Measurements from ENCODE around the gene AMELY.
"Not testable (repeated sequence)": the region's sequence is repeated elsewhere in the genome, so short reads cannot be mapped to it uniquely, and the experiment has no call there.

AMELY gene

DNA sequence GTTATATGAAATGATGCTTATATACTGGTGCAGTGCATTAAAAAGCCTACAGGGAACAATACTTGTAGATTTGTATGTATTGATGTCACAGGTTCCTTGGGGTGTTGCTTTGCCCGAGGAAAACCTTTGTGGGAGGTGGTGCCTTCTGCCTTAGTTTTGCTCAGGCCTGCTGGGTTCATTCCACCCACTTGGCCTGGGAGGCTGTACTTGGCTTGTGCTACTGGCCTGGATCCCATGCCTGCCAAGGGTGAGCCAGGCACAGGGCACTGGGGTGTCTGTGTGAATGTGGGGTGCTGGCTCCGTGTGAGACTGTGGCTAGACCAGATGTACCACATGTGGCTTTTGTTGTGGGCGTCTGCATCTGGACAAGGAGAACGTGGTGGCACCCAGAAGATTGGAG lies 16.7 kb upstream of the AMELY start:
- H3K4me3 ChIP-seq (ENCODE audit: low read depth, low read length): no peak overlapping the region
- no peak for TF ChIP-seq CTCF (conservative IDR thresholded peaks at IDR 0.05; ENCODE audit: low read depth, low read length)
- DNase-seq (ENCODE audit: low read depth): no peak

GRCh38 chrY:6921061-6921460 lies 9.5 kb upstream of the AMELY start:
- H3K4me3 ChIP-seq (ENCODE audit: low read depth, low read length): no peak overlapping the region
- no peak for DNase-seq (ENCODE audit: low read depth)
- no peak for TF ChIP-seq CTCF (conservative IDR thresholded peaks at IDR 0.05; ENCODE audit: low read depth, low read length)

- no peak overlapping the region for H3K4me3 ChIP-seq (ENCODE audit: low read depth, low read length)
- DNase-seq (ENCODE audit: low read depth): no peak
- TF ChIP-seq CTCF (conservative IDR thresholded peaks at IDR 0.05; ENCODE audit: low read depth, low read length): no peak
Observed at GRCh38 chrY:6913362-6913761, 1.8 kb upstream of the AMELY start.

DNA sequence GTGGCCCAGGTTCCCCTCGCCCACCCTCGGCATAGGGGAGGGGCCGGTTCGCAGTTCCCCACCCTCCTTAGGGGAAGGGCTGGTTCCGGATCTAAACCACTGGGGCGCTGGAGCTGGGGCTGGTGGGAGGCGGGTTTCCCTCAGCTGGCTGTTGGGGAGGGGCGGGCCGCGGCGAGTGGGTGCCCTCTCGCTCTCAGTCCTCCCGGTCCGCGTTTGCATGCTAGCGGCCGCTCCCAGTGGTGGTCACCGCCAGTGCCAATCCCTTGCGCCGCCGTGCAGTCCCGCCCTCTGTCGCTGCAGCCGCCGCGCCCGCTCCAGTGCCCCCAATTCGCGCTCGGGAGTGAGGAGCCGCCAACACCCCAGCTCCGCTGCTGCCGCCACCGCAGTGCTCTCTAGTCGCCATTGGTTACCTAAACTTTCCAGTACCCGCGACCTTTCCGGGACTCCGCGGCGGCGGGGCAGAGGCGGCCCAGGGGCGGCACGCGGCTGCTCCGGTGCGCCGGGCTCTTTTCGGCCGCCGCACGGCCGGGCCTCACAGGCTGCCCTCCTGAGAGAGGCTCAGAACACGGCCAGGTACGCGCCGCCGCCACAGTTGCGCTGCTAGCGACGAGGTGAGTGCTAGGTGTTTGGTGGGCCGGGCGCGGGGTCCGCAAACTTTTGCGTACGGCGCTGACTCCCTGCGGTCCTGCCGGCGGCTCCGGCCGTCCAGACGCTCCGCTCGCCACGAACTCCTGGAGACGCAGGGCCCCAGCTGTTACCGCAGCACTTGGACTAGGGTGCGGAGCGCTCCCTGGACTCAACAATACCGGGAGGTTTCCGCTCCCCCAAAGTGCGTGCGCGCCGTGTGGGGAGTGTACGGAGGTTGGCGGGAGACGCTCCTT lies 940 bp downstream of the AMELY start, which contains the start of gene TBL1Y:
TSS of gene TBL1Y (plus strand) at position 326 of the 881 bp plus-strand sequence. CDS start 114,388 bp downstream, outside the sequence.
- TF ChIP-seq CTCF (conservative IDR thresholded peaks at IDR 0.05; ENCODE audit: low read depth, low read length): no peak
- H3K4me3 ChIP-seq (ENCODE audit: low read depth, low read length): no peak within 1 kb of the TSS
- no peak for DNase-seq (ENCODE audit: low read depth)

DNA sequence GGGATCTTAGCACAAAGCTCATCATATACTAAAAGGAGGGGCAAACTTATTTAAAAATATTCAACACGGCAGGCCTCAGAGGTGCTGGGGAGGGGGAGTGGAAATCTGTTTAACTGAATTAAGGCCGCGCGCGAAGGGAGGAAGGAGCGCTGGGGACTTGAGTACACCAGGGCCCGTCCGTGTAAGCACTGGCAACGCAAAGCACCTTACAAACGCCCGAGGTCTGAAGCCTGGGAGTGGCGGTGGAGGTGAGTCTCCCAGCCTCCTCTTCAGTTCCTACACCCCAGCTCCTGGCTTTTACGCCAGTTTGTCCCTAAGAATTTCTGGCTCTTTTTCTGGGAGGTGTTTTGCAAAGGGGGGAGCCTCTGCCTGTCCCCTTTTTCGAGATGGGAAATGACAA lies 1.7 kb downstream of the AMELY start:
- no peak overlapping the region for H3K4me3 ChIP-seq (ENCODE audit: low read depth, low read length)
- no peak for DNase-seq (ENCODE audit: low read depth)
- TF ChIP-seq CTCF (conservative IDR thresholded peaks at IDR 0.05; ENCODE audit: low read depth, low read length): no peak

DNA sequence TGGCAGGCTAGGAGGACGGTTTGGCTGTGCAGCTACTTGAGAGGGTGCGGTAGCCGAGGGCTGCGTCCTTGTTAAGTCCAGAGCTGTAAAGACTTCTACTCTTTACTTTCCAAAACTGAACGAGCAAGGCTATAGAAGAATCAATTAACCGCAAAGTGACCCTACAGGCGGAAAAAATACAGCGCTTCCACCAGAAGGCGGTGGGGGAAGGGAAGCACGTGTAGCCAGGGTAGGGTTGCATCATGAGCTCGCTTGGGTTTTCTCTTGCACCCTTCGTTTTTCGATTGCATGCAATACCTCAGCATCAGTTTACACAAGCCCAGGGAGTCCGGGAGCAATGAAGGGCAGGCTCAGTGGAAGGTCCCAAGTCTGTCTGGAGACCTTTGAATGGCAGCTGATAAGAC lies 2.4 kb downstream of the AMELY start:
- no peak for DNase-seq (ENCODE audit: low read depth)
- H3K4me3 ChIP-seq (ENCODE audit: low read depth, low read length): no peak overlapping the region
- TF ChIP-seq CTCF (conservative IDR thresholded peaks at IDR 0.05; ENCODE audit: low read depth, low read length): no peak

DNA sequence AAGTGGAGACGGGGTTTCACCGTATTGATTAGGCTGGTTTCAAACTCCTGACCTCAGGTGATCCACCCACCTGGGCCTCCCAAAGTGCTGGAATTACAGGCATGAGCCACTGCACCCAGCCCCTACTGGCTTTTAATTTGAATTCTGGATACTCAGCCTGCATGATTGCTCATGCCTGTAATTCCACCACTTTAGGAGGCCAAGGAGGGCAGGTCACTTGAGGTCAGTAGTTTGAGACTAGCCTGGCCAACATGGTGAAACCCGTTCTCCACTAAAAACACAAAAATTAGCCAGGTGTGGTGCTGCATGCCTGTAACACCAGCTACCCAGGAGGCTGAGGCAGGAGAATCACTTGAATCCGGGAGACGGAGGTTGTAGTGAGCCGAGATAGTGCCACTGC lies 3.5 kb downstream of the AMELY start:
- not testable (repeated sequence) for H3K4me3 ChIP-seq (ENCODE audit: low read depth, low read length); DNase-seq (ENCODE audit: low read depth)

All from choroid plexus epithelial cell (primary cell).